Right renal cortex interstitium (tissue), 3 donors: Measurements from ENCODE around the gene PGM2. TPM values are rescaled to one million over a fixed set of nuclear protein-coding genes. Genes with fewer than 3 reads are reported as not detected.

Experiments
- DNase-seq, 3 donors: peaks; one replicate each; pipeline ENCODE4 v3.0.0-alpha.2; 2013; ENCODE audit warnings: low read depth in 3 of 3, low spot score in 2 of 3
- polyA plus RNA-seq, 3 donors: library from polyadenylated mRNA; unstranded; fragments of 120-200 nt; gene quantifications; one replicate each; pipeline ENCODE4 v1.2.1, GENCODE V29; 2013; ENCODE audit not compliant: insufficient read length in 3 of 3

Gene PGM2
- polyA plus RNA-seq, 3 donors: 38.4 to 42.6 (median 39.7) TPM

DNA sequence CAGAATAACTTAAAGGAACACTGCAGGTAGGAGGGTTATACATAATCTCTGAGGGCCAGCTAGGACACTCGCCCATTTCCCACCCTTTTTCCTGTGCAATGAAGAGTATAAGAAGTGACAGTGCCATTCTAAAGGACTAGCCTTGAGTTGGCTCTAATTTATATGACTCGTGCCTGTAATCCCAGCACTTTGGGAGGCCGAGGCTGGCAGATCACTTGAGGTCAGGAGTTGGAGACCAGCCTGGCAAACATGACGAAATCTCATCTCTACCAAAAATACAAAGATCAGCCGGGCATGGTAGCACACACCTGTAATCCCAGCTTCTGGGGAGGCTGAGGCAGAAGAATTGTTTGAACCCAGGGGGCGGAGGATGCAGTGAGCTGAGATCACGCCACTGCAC is 68.8 kb downstream of the PGM2 start:
- no peak for DNase-seq

GRCh38 chr4:37896206-37896860 is 69.8 kb downstream of the PGM2 start:
- no peak for DNase-seq

- no peak for DNase-seq
These were observed 75.7 kb downstream of the PGM2 start for GRCh38 chr4:37902212-37902611.

- no peak for DNase-seq
These were observed 76.5 kb downstream of the PGM2 start for GRCh38 chr4:37902738-37903693.

- DNase-seq: no peak
These were observed 77.4 kb downstream of the PGM2 start for GRCh38 chr4:37903901-37904300.

- no peak for DNase-seq
These were observed 78.3 kb downstream of the PGM2 start for GRCh38 chr4:37904824-37905223.

GRCh38 chr4:37905533-37906169 is 79.2 kb downstream of the PGM2 start:
- no peak for DNase-seq

GRCh38 chr4:37908488-37909331 is 82.2 kb downstream of the PGM2 start:
- DNase-seq: peak in 1 of 3 donors; percentile 24

- no peak for DNase-seq
These were observed 83.0 kb downstream of the PGM2 start for GRCh38 chr4:37909332-37910090.

GRCh38 chr4:37910091-37910486 is 83.6 kb downstream of the PGM2 start:
- no peak for DNase-seq

Other genes with a start within 250 kb of the PGM2 start
- 10 to 100 TPM in 2 of 3 donors, 1 to 10 TPM in 1; 9.6 to 10.4 (median 10.2) TPM for gene RELL1, start 140.3 kb upstream of the PGM2 start, polyA plus RNA-seq
- 100 to 1,000 TPM; 189 to 200 (median 198) TPM for gene TBC1D1, start 64.4 kb downstream of the PGM2 start, polyA plus RNA-seq
- under 1 TPM in 1 of 3 donors, not detected in 2; 0.28 TPM for gene PTTG2, start 133.7 kb downstream of the PGM2 start, polyA plus RNA-seq